ENCODE results near the gene SEMA3C.

SEMA3C gene

GRCh38 chr7:80924090-80924489 is 5.2 kb upstream of the SEMA3C start:
- no peak for DNase-seq

GRCh38 chr7:80923211-80923612 is 4.4 kb upstream of the SEMA3C start:
- peak; percentile 88 for DNase-seq

GRCh38 chr7:80922253-80923049 is 3.6 kb upstream of the SEMA3C start:
- no peak for DNase-seq

GRCh38 chr7:80921130-80921529 is 2.3 kb upstream of the SEMA3C start:
- DNase-seq = no peak

- DNase-seq = peak; percentile 55
Observed at GRCh38 chr7:80918399-80918798, 452 bp downstream of the SEMA3C start.

GRCh38 chr7:80916770-80917741 is 1.8 kb downstream of the SEMA3C start:
- no peak for DNase-seq

- DNase-seq = no peak
Observed at GRCh38 chr7:80910228-80910627, 8.6 kb downstream of the SEMA3C start.

- DNase-seq = peak; percentile 49
Observed at GRCh38 chr7:80908360-80908797, 10.5 kb downstream of the SEMA3C start.

GRCh38 chr7:80907612-80908011 is 11.2 kb downstream of the SEMA3C start:
- no peak for DNase-seq

GRCh38 chr7:80907141-80907601 is 11.7 kb downstream of the SEMA3C start:
- DNase-seq = no peak

GRCh38 chr7:80905334-80905733 is 13.5 kb downstream of the SEMA3C start:
- no peak for DNase-seq

- DNase-seq = no peak
Observed at GRCh38 chr7:80902716-80903308, 16.0 kb downstream of the SEMA3C start.

GRCh38 chr7:80902019-80902418 is 16.8 kb downstream of the SEMA3C start:
- DNase-seq = no peak

GRCh38 chr7:80900583-80901576 is 18.0 kb downstream of the SEMA3C start:
- DNase-seq = no peak

- DNase-seq = no peak
Observed at GRCh38 chr7:80896906-80897598, 21.8 kb downstream of the SEMA3C start.

GRCh38 chr7:80895056-80895455 is 23.8 kb downstream of the SEMA3C start:
- no peak for DNase-seq

- DNase-seq = no peak
Observed at GRCh38 chr7:80891259-80891544, 27.6 kb downstream of the SEMA3C start.

- no peak for DNase-seq
Observed at GRCh38 chr7:80890426-80891258, 28.2 kb downstream of the SEMA3C start.

GRCh38 chr7:80889525-80889924 is 29.3 kb downstream of the SEMA3C start:
- DNase-seq = no peak

- DNase-seq = peak; percentile 17
Observed at GRCh38 chr7:80885757-80886156, 33.1 kb downstream of the SEMA3C start.

Measured in NCI-H2171 treated with DMSO at 0.1 percent for 48 hours (cell line).